K562 (cell line): ENCODE measurements around the gene PGPEP1. TPM values are rescaled to one million over a fixed set of nuclear protein-coding genes. Genes with fewer than 3 reads are reported as not detected.
A peak's percentile ranks its signal among the peaks of the same experiment; 100 is the strongest.

Experiments used
- CTCF ChIP-seq, 3 experiments: IDR thresholded peaks in 2 of 3; conservative IDR thresholded peaks in 1 of 3; 2 replicates each; pipeline ENCODE4 v1.5.1; 2011 to 2012; ENCODE audit warnings: low read length in 3 of 3, mild to moderate bottlenecking in 3 of 3, control low read depth in 2 of 3, improper control_type of control experiment in 1 of 3, inconsistent platforms in 1 of 3, low read depth in 1 of 3, mixed read lengths in 1 of 3, moderate library complexity in 1 of 3; ENCODE audit not compliant: insufficient read depth in 2 of 3
- GTF2E2 ChIP-seq: fragments of 200-800 bp; sonication (Bioruptor generic); IDR thresholded peaks from 2 replicates; pipeline ENCODE4 v1.6.1; 2016; ENCODE audit warnings: missing genetic modification characterization, missing compliant biosample characterization
- HOMEZ ChIP-seq: fragments of 250-450 bp; sonication (Bioruptor Pico); IDR thresholded peaks from 2 replicates; pipeline ENCODE4 v1.4.0; 2020; ENCODE audit warnings: mild to moderate bottlenecking, moderate library complexity
- PCBP2 ChIP-seq: fragments of 200-400 bp; formaldehyde crosslinking; IDR thresholded peaks from 2 replicates; pipeline ENCODE4 v1.6.1; 2018; ENCODE audit warnings: low read length, low read depth, mild to moderate bottlenecking, moderate library complexity; ENCODE audit not compliant: poor library complexity, severe bottlenecking
- PREB ChIP-seq: sonication (generic); formaldehyde crosslinking; IDR thresholded peaks from 2 replicates; pipeline ENCODE4 v1.8.1; 2023; ENCODE audit warnings: mild to moderate bottlenecking, missing genetic modification reagents
- STAT5A ChIP-seq: IDR thresholded peaks from 2 replicates; pipeline ENCODE4 v1.6.1; 2012; ENCODE audit warnings: low read length, inconsistent platforms, borderline replicate concordance
- TCF15 ChIP-seq: fragments of 250-450 bp; sonication (Bioruptor Pico); IDR thresholded peaks from 2 replicates; pipeline ENCODE4 v1.8.0; 2022; ENCODE audit warnings: moderate library complexity, mild to moderate bottlenecking, inconsistent platforms
- ZFP30 ChIP-seq: fragments of 250-450 bp; sonication (Bioruptor Pico); IDR thresholded peaks from 2 replicates; pipeline ENCODE4 v1.8.0; 2022; ENCODE audit warnings: moderate library complexity, mild to moderate bottlenecking, inconsistent platforms, borderline replicate concordance
- ZNF12 ChIP-seq: sonication (generic); formaldehyde crosslinking; IDR thresholded peaks from 2 replicates; pipeline ENCODE4 v1.4.0; 2020; ENCODE audit warnings: mild to moderate bottlenecking, missing genetic modification reagents
- ZNF197 ChIP-seq: fragments of 200-800 bp; sonication (Bioruptor generic); IDR thresholded peaks from 2 replicates; pipeline ENCODE4 v1.6.1; 2016; ENCODE audit warnings: low read depth, missing genetic modification characterization, missing compliant biosample characterization
- ZNF764 ChIP-seq: fragments of 250-450 bp; sonication (Bioruptor Pico); IDR thresholded peaks from 2 replicates; pipeline ENCODE4 v1.4.0; 2020; ENCODE audit warnings: low read depth, mild to moderate bottlenecking, moderate library complexity
- ZNF766 ChIP-seq: fragments of 200-800 bp; sonication (Bioruptor generic); conservative IDR thresholded peaks from 2 replicates; pipeline ENCODE4 v1.6.1; 2016; ENCODE audit warnings: missing genetic modification characterization, missing compliant biosample characterization
- polyA plus RNA-seq, 8 experiments: library from polyadenylated mRNA; depleted of rRNA in 4 of 8; stranded (reverse) in 5 of 8; unstranded in 3 of 8; fragments of >200 nt; fragmentation: Nextera tagmentation in 2 of 8; fragmentation: Illumina TruSeq in 1 of 8; extraction: Ambion mirVana in 2 of 8; extraction: Trizol in 1 of 8; gene quantifications; 2 replicates each; pipeline versions ENCODE4 v1.2.1 to v1.2.3, GENCODE V29; 2011 to 2014; ENCODE audit warnings: inconsistent platforms in 1 of 8, missing spikeins in 1 of 8
- total RNA-seq, 7 experiments: library from RNA; depleted of rRNA in 6 of 7; stranded (reverse); fragments of >200 nt in 6 of 7; fragmentation: Illumina TruSeq in 2 of 7; extraction: Trizol in 2 of 7; gene quantifications; 2 replicates each; pipeline versions ENCODE4 v1.2.1 to v1.2.3, GENCODE V29; 2011 to 2021; ENCODE audit warnings: low replicate concordance in 1 of 7
- TF ChIP-seq, protein P1 (sequence below), 2 experiments: fragments of 450-650 bp in 1 of 2; sonication (generic) in 1 of 2; formaldehyde crosslinking in 1 of 2; IDR thresholded peaks in 1 of 2; conservative IDR thresholded peaks in 1 of 2; 2 replicates each; pipeline versions ENCODE4 v1.6.1 to v1.8.1; 2016 to 2023; ENCODE audit warnings: mild to moderate bottlenecking in 2 of 2, moderate library complexity in 2 of 2, inconsistent platforms in 1 of 2, missing genetic modification reagents in 1 of 2
- TF ChIP-seq, protein P2 (sequence below): fragments of 250-450 bp; sonication (Bioruptor Pico); IDR thresholded peaks from 2 replicates; pipeline ENCODE4 v1.4.0; 2020
- TF ChIP-seq, protein P3 (sequence below): fragments of 450-650 bp; IDR thresholded peaks from 2 replicates; pipeline ENCODE4 v1.6.1; 2016; ENCODE audit warnings: missing biosample characterization, missing genetic modification characterization

PGPEP1 gene
- total and polyA plus RNA-seq, 9 of the 15 experiments (the other 6 are each of a cell fraction or from before 2014, with no cell fraction given), result 10.0 to 69.6 (median 33.5) TPM

DNA sequence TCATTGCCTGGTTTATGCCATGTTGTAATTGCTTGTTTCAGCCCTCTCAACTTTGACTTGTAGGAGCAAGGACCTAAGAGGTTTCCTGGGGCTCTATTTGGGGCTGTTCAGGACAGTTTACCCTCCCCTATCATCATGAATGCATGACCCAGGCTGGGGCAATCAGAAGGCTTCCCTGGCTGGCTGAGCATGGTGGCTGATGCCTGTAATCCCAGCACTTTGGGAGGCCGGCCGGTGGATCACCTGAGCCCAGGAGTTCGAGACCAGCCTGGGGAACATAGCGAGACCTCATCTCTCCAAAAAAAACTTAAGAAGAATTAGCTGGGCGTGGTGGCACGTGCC is 11.4 kb upstream of the PGPEP1 start (continued):
- TF ChIP-seq, protein P1, sequence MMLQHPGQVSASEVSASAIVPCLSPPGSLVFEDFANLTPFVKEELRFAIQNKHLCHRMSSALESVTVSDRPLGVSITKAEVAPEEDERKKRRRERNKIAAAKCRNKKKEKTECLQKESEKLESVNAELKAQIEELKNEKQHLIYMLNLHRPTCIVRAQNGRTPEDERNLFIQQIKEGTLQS (IDR thresholded peaks at IDR 0.05), result no peak
- TF ChIP-seq, protein P1 (CRISPR knock-in tag; conservative IDR thresholded peaks at IDR 0.05), result no peak
- TF ChIP-seq HOMEZ (no peak), CTCF (IDR thresholded peaks at IDR 0.05 in 2 of 3, conservative IDR thresholded peaks at IDR 0.05 in 1 of 3; ENCODE audit: insufficient read depth in 2 of 3, low read depth in 1 of 3, low read length in 3 of 3) (no peak), ZNF764 (CRISPR knock-in tag) (no peak), ZNF12 (CRISPR knock-in tag) (no peak), ZNF766 (CRISPR knock-in tag) (peak; percentile 59; the same call in 1 of the 2 replicates), PREB (0 out of 2 replicates have a peak, but pooled peaks have one; percentile 44), TCF15 (CRISPR knock-in tag) (no peak), STAT5A (no peak), PCBP2 (no peak), GTF2E2 (tag) (no peak), ZNF197 (CRISPR knock-in tag) (no peak), ZFP30 (CRISPR knock-in tag) (no peak)
- TF ChIP-seq, protein P2, sequence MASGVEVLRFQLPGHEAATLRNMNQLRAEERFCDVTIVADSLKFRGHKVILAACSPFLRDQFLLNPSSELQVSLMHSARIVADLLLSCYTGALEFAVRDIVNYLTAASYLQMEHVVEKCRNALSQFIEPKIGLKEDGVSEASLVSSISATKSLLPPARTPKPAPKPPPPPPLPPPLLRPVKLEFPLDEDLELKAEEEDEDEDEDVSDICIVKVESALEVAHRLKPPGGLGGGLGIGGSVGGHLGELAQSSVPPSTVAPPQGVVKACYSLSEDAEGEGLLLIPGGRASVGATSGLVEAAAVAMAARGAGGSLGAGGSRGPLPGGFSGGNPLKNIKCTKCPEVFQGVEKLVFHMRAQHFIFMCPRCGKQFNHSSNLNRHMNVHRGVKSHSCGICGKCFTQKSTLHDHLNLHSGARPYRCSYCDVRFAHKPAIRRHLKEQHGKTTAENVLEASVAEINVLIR (CRISPR knock-in tag), result no peak
- TF ChIP-seq, protein P3, sequence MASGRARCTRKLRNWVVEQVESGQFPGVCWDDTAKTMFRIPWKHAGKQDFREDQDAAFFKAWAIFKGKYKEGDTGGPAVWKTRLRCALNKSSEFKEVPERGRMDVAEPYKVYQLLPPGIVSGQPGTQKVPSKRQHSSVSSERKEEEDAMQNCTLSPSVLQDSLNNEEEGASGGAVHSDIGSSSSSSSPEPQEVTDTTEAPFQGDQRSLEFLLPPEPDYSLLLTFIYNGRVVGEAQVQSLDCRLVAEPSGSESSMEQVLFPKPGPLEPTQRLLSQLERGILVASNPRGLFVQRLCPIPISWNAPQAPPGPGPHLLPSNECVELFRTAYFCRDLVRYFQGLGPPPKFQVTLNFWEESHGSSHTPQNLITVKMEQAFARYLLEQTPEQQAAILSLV, result no peak
